K562 (cell line): Measurements from ENCODE around the gene HOXB4. TPM values are rescaled to one million over a fixed set of nuclear protein-coding genes. Genes with fewer than 3 reads are reported as not detected.

Source experiments
- ATAC-seq: fragments of 200-7000 bp; cut with Tn5 transposase; 3 replicates; pipeline ENCODE4 v1.9.1; 2020; ENCODE audit warnings: moderate library complexity
- BruUV-seq: library from RNA; stranded (reverse); fragments of 400-500 nt; replicated peaks from 2 replicates; lab custom pipeline; 2021; lab: Mats Ljungman, UMichigan
- CTCF ChIA-PET: fragments of 300-600 bp; formaldehyde crosslinking; extraction: SDS; loops from one replicate; lab custom pipeline; 2021; ENCODE audit warnings: low intra/inter-chr PET ratio; lab: Yijun Ruan, JAX
- POLR2A ChIA-PET: fragments of 300-600, 350-650 bp; sonication (Branson Sonifier 250); formaldehyde crosslinking; extraction: SDS; loops from one replicate; lab custom pipeline; 2021; ENCODE audit warnings: antibody characterized with exemption, inconsistent platforms; lab: Yijun Ruan, JAX
- DNase-seq, 4 experiments: peaks; one replicate each; pipeline versions ENCODE4 v3.0.0 to v3.0.0-alpha.2; 2011 to 2018; ENCODE audit warnings: low spot score in 3 of 4, mixed read lengths in 3 of 4; ENCODE audit errors: extremely low read depth in 1 of 4
- FAIRE-seq: peaks from 2 replicates; lab custom pipeline; 2011; peaks lifted over from hg19 to GRCh38; lab: Jason Lieb, UNC
- H2AFZ ChIP-seq: 2 replicates; pipeline ENCODE4 v1.6.0; 2011; ENCODE audit warnings: low read depth, low read length, control low read depth, inconsistent platforms
- H3K27ac ChIP-seq: fragments of 200-600 bp; 3 replicates; pipeline ENCODE4 v1.8.0; 2011; ENCODE audit warnings: low read depth, mild to moderate bottlenecking, control low read depth, inconsistent platforms, low read length, moderate library complexity, mixed read lengths; ENCODE audit errors: extremely low read depth
- H3K27me3 ChIP-seq, 2 experiments: fragments of 300-600 bp in 1 of 2; 2 replicates in 1 of 2; 3 replicates in 1 of 2; pipeline versions ENCODE4 v1.6.0 to v1.8.0; 2011; ENCODE audit warnings: inconsistent platforms in 2 of 2, low read length in 2 of 2, mild to moderate bottlenecking in 1 of 2, mixed read lengths in 1 of 2, moderate library complexity in 1 of 2; ENCODE audit not compliant: control insufficient read depth in 2 of 2, insufficient read depth in 2 of 2
- H3K36me3 ChIP-seq: fragments of 300-600 bp; 3 replicates; pipeline ENCODE4 v1.8.0; 2011; ENCODE audit warnings: mild to moderate bottlenecking, low read length, inconsistent platforms; ENCODE audit not compliant: control insufficient read depth, insufficient read depth
- H3K4me1 ChIP-seq, 2 experiments: fragments of 200-600 bp in 1 of 2; replicated peaks in 1 of 2; 2 replicates in 1 of 2; 3 replicates in 1 of 2; pipeline versions ENCODE4 v1.5.1 to v1.8.0; 2011; ENCODE audit warnings: inconsistent platforms in 2 of 2, low read length in 2 of 2, mild to moderate bottlenecking in 1 of 2, mixed read lengths in 1 of 2, moderate library complexity in 1 of 2; ENCODE audit not compliant: control insufficient read depth in 2 of 2, insufficient read depth in 2 of 2
- H3K4me2 ChIP-seq: 2 replicates; pipeline ENCODE4 v1.6.1; 2011; ENCODE audit warnings: low read length, control low read depth, inconsistent platforms, mixed read lengths; ENCODE audit not compliant: insufficient read depth
- H3K4me3 ChIP-seq: fragments of 200-600 bp; sonication (generic), shearing (Covaris generic); 2 replicates; pipeline ENCODE4 v1.5.1; 2016; ENCODE audit warnings: control low read depth, inconsistent platforms
- H3K79me2 ChIP-seq: fragments of 200-600 bp; 3 replicates; pipeline ENCODE4 v1.8.0; 2011; ENCODE audit warnings: low read length, inconsistent platforms; ENCODE audit not compliant: control insufficient read depth, insufficient read depth
- H3K9ac ChIP-seq, 2 experiments: 2 replicates each; pipeline versions ENCODE4 v1.6.0 to v1.6.1; 2011; ENCODE audit warnings: low read depth in 2 of 2, low read length in 2 of 2, control low read depth in 1 of 2, inconsistent platforms in 1 of 2, mild to moderate bottlenecking in 1 of 2, mixed read lengths in 1 of 2; ENCODE audit not compliant: insufficient read depth in 1 of 2
- H3K9me1 ChIP-seq: one replicate; pipeline ENCODE4 v1.6.0; 2011; ENCODE audit warnings: inconsistent platforms, mild to moderate bottlenecking, low read length, moderate library complexity; ENCODE audit not compliant: control insufficient read depth, insufficient read depth
- H3K9me3 ChIP-seq: replicated peaks from 2 replicates; pipeline ENCODE4 v1.5.1; 2011; ENCODE audit warnings: low read depth, low read length, inconsistent platforms; ENCODE audit not compliant: control insufficient read depth, insufficient read depth
- H4K20me1 ChIP-seq: replicated peaks from 2 replicates; pipeline ENCODE4 v1.6.1; 2011; ENCODE audit warnings: low read length, inconsistent platforms, mixed read lengths; ENCODE audit not compliant: control insufficient read depth, insufficient read depth
- BCL6 ChIP-seq: fragments of 250-450 bp; sonication (Bioruptor Pico); IDR thresholded peaks from 2 replicates; pipeline ENCODE4 v1.4.0; 2020
- ELF1 ChIP-seq: fragments of 200-800 bp; sonication (Bioruptor generic); IDR thresholded peaks from 2 replicates; pipeline ENCODE4 v1.6.1; 2016; ENCODE audit warnings: missing genetic modification characterization, missing compliant biosample characterization
- EP400 ChIP-seq: fragments of 450-650 bp; IDR thresholded peaks from 2 replicates; pipeline ENCODE4 v1.6.1; 2017; ENCODE audit warnings: antibody characterized with exemption, mild to moderate bottlenecking, moderate library complexity
- ESRRA ChIP-seq: fragments of 450-650 bp; IDR thresholded peaks from 2 replicates; pipeline ENCODE4 v1.6.1; 2014; ENCODE audit warnings: low read depth, mild to moderate bottlenecking, moderate library complexity, borderline replicate concordance
- JUN ChIP-seq, 2 experiments: sonication (generic) in 1 of 2; formaldehyde crosslinking in 1 of 2; IDR thresholded peaks; 2 replicates each; pipeline versions ENCODE4 v1.6.1 to v1.8.0; 2012 to 2022; ENCODE audit warnings: borderline replicate concordance in 2 of 2, mild to moderate bottlenecking in 2 of 2, improper control_type of control experiment in 1 of 2, low read depth in 1 of 2, low read length in 1 of 2, missing genetic modification reagents in 1 of 2
- MYNN ChIP-seq, 2 experiments: sonication (generic); formaldehyde crosslinking in 1 of 2; IDR thresholded peaks; 2 replicates each; pipeline versions ENCODE4 v1.5.0 to v1.6.1; 2016 to 2020; ENCODE audit warnings: antibody characterized with exemption in 1 of 2, missing genetic modification reagents in 1 of 2
- PBX2 ChIP-seq, 2 experiments: IDR thresholded peaks in 1 of 2; conservative IDR thresholded peaks in 1 of 2; 2 replicates each; pipeline ENCODE4 v1.6.1; 2016; ENCODE audit warnings: low read depth in 2 of 2, mild to moderate bottlenecking in 1 of 2, missing compliant biosample characterization in 1 of 2, missing genetic modification characterization in 1 of 2, moderate library complexity in 1 of 2
- POLR3A ChIP-seq: IDR thresholded peaks from 2 replicates; pipeline ENCODE4 v1.6.1; 2011; ENCODE audit warnings: borderline replicate concordance, mild to moderate bottlenecking, moderate library complexity; ENCODE audit not compliant: insufficient read length, insufficient read depth; ENCODE audit errors: extremely low read depth
- SMAD4 ChIP-seq: fragments of 250-450 bp; sonication (Bioruptor Pico); conservative IDR thresholded peaks from 2 replicates; pipeline ENCODE4 v1.8.0; 2021; ENCODE audit warnings: inconsistent platforms, mild to moderate bottlenecking, moderate library complexity
- YY1 ChIP-seq, 3 experiments: IDR thresholded peaks; 2 replicates each; pipeline ENCODE4 v1.6.1; 2011; ENCODE audit warnings: low read length in 2 of 3, mild to moderate bottlenecking in 2 of 3, moderate library complexity in 2 of 3, borderline replicate concordance in 1 of 3, control low read depth in 1 of 3, low read depth in 1 of 3; ENCODE audit not compliant: insufficient read depth in 3 of 3, insufficient replicate concordance in 2 of 3, control insufficient read depth in 1 of 3, insufficient read length in 1 of 3; ENCODE audit errors: extremely low read depth in 1 of 3
- ZEB2 ChIP-seq: fragments of 450-650 bp; IDR thresholded peaks from 2 replicates; pipeline ENCODE4 v1.6.1; 2016
- ZKSCAN8 ChIP-seq: fragments of 200-800 bp; sonication (Bioruptor generic); IDR thresholded peaks from 2 replicates; pipeline ENCODE4 v1.6.1; 2016; ENCODE audit warnings: missing genetic modification characterization, missing compliant biosample characterization
- ZNF408 ChIP-seq: fragments of 250-450 bp; sonication (Bioruptor Pico); IDR thresholded peaks from 2 replicates; pipeline ENCODE4 v1.4.0; 2020; ENCODE audit warnings: low read depth, mild to moderate bottlenecking, moderate library complexity
- ZNF583 ChIP-seq: fragments of 250-450 bp; sonication (Bioruptor Pico); IDR thresholded peaks from 2 replicates; pipeline ENCODE4 v1.4.0; 2020
- ZNF830 ChIP-seq: fragments of 250-450 bp; sonication (Bioruptor Pico); IDR thresholded peaks from 2 replicates; pipeline ENCODE4 v1.5.0; 2021; ENCODE audit warnings: mild to moderate bottlenecking
- WGBS: fragments of 100-300 bp; shearing (Covaris generic); methylation state at CpG from one replicate; pipeline ENCODE4 v1.1.6; 2016; ENCODE audit warnings: low coverage, mixed read lengths; ENCODE audit not compliant: insufficient coverage; ENCODE audit errors: missing lambda C conversion rate; 5-methylcytosine and 5-hydroxymethylcytosine counted together
- in situ Hi-C: fragments of 300-500 bp; cut with MboI; formaldehyde crosslinking; loops from 4 replicates; pipeline ENCODE4 v1.15.0; 2018; ENCODE audit warnings: inconsistent platforms, mixed read lengths
- intact Hi-C: fragments of 100-400 bp; cut with micrococcal nuclease; formaldehyde crosslinking; loops from 2 replicates; pipeline ENCODE4 v1.14.2; 2022
- polyA plus RNA-seq, 8 experiments: library from polyadenylated mRNA; depleted of rRNA in 4 of 8; stranded (reverse) in 5 of 8; unstranded in 3 of 8; fragments of >200 nt; fragmentation: Nextera tagmentation in 2 of 8; fragmentation: Illumina TruSeq in 1 of 8; extraction: Ambion mirVana in 2 of 8; extraction: Trizol in 1 of 8; gene quantifications; 2 replicates each; pipeline versions ENCODE4 v1.2.1 to v1.2.3, GENCODE V29; 2011 to 2014; ENCODE audit warnings: inconsistent platforms in 1 of 8, missing spikeins in 1 of 8
- total RNA-seq, 7 experiments: library from RNA; depleted of rRNA in 6 of 7; stranded (reverse); fragments of >200 nt in 6 of 7; fragmentation: Illumina TruSeq in 2 of 7; extraction: Trizol in 2 of 7; gene quantifications; 2 replicates each; pipeline versions ENCODE4 v1.2.1 to v1.2.3, GENCODE V29; 2011 to 2021; ENCODE audit warnings: low replicate concordance in 1 of 7

HOXB4 gene
- total and polyA plus RNA-seq, 9 of the 15 experiments (the other 6 are each of a cell fraction or from before 2014, with no cell fraction given) = 1.6 to 34.9 (median 14.9) TPM

- TF ChIP-seq ZNF830 (0 out of 2 replicates have a peak, but pooled peaks have one; percentile 37), ZKSCAN8 (CRISPR knock-in tag) (no peak), ZNF408 (CRISPR knock-in tag) (no peak)
- TF ChIP-seq, all 486 proteins: peak for 11
Measured at GRCh38 chr17:48582750-48583069, 4.6 kb upstream of the HOXB4 start (continued).

GRCh38 chr17:48579760-48580554 is 1.8 kb upstream of the HOXB4 start:
- ATAC-seq (peak; percentile 12), DNase-seq (peak in 2 of 4 experiments; percentile 62 to 84), FAIRE-seq (peak; percentile 71)
- WGBS = 2% methylated on average over 23 of the region's 26 CpGs
- Histone ChIP-seq H3K9me3 (no peaks in the 10 kb centered on the region), H4K20me1 (no peaks in the 10 kb centered on the region), H3K79me2 (peaks cover 94% of the 10 kb centered on the region), H3K27ac (peak overlapping the region; percentile 95), H3K4me2 (peak overlapping the region; percentile 93), H3K4me1 (peaks cover 42 to 50% of the 10 kb centered on the region in 2 experiments), H3K9me1 (no peaks in the 10 kb centered on the region), H3K4me3 (peak overlapping the region; percentile 71), H3K27me3 (no peaks in the 10 kb centered on the region), H3K9ac (peak overlapping the region; percentile 95; a peak in 3 of 4 replicates), H3K36me3 (peaks cover 17% of the 10 kb centered on the region; the same call in 2 of the 3 replicates), H2AFZ (peak overlapping the region; percentile 53)
- BruUV-seq = no TSS peak
- ChIA-PET POLR2A (interaction anchor here (0.7 to 1.0 kb wide), 6 partner anchors 9 to 275 kb away, joined by 3 to 5 read pairs (median 4); no protein-coding TSS in a partner anchor), CTCF (interaction anchor here (0.7 kb wide), 1 partner anchor 240 kb away, joined by 4 read pairs; no protein-coding TSS in a partner anchor)
- intact Hi-C loops = loop anchor here (1.0 kb wide), 2 partner anchors 33 to 325 kb away; no protein-coding TSS in a partner anchor
- in situ Hi-C loops = no loop called here
- TF ChIP-seq ESRRA (no peak), MYNN (IDR thresholded peaks at IDR 0.05) (peak; percentile 67; the same call in 1 of the 2 replicates), MYNN (CRISPR knock-in tag; IDR thresholded peaks at IDR 0.05) (no peak), SMAD4 (peak; percentile 26; the same call in 1 of the 2 replicates), BCL6 (CRISPR knock-in tag) (no peak), PBX2 (CRISPR knock-in tag; IDR thresholded peaks at IDR 0.05; ENCODE audit: low read depth) (no peak), PBX2 (tag; conservative IDR thresholded peaks at IDR 0.05; ENCODE audit: low read depth) (peak; percentile 67), ZNF583 (CRISPR knock-in tag) (0 out of 2 replicates have a peak, but pooled peaks have one; percentile 32), POLR3A (no peak), ELF1 (tag) (no peak), EP400 (peak; percentile 66; the same call in 1 of the 2 replicates), ZEB2 (no peak), JUN (IDR thresholded peaks at IDR 0.05; ENCODE audit: borderline replicate concordance, low read depth, low read length) (no peak), JUN (CRISPR knock-in tag; IDR thresholded peaks at IDR 0.05; ENCODE audit: borderline replicate concordance) (no peak), YY1 (IDR thresholded peaks at IDR 0.05; ENCODE audit: borderline replicate concordance in 1 of 3, control insufficient read depth in 1 of 3, extremely low read depth in 1 of 3, insufficient read depth in 3 of 3, insufficient read length in 1 of 3, insufficient replicate concordance in 2 of 3, low read depth in 1 of 3, low read length in 2 of 3) (peak in 1 of 3 experiments; percentile 27)
